Stimulated activated CD4-positive, alpha-beta T cell treated with anti-CD3 and anti-CD28 coated beads, Interleukin-4, amount 100 ng/mL, for 1 hour (primary cell): ENCODE measurements around the gene PTPRD.
"Not testable (repeated sequence)": the region's sequence is repeated elsewhere in the genome, so short reads cannot be mapped to it uniquely, and the experiment has no call there.

ENCODE experiments used
- DNase-seq: peaks from one replicate; pipeline ENCODE4 v3.0.0-alpha.2; 2020

The PTPRD gene

DNA sequence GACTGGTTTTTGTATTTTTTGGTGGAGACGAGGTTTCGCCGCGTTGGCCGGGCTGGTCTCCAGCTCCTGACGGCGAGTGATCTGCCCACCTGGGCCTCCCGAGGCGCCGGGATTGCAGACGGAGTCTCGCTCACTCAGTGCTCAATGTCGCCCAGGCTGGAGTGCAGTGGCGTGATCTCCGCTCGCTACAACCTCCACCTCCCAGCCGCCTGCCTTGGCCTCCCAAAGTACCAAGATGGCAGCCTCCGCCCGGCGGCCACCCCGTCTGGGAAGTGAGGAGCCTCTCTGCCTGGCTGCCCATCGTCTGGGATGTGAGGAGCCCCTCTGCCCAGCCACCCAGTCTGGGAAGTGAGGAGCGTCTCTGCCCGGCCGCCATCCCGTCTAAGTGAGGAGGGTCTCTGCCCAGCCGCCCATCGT is 163.6 kb downstream of the PTPRD start:
- not testable (repeated sequence) for DNase-seq

DNA sequence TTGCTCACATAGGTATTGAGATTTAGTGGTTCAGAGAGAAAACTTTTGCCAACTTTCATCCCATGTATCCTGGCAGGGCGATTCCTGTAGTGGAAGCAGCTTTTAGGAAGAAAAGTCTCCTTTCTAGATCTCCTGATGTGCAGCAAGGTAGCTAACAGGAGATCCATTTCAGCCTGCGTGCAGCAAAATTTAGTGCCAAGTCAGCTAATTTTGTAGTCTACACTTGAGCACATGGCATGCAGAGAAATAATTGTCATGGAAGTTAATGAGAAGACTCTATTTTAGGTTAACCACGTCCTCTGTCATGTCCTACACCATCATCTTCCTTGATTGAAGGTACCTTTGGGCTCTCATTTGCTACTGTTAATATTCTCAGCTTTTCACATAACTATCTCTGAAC is 165.8 kb downstream of the PTPRD start:
- no peak for DNase-seq

DNA sequence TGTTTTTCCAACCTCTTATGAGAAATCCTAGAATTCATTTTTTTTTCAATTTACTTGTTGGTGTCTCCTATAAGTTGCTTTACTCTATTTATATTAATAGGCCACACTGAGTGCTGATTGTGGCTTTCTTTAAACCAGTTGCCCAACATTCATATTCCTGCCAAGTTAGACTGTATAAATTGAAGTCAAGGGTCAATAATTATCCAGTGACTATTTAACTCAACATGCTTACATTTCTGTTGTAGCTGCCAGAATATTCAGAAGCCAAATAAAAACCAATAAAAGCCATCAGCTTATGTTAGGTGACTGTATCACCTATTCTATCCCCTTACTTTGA is 169.0 kb downstream of the PTPRD start:
- no peak for DNase-seq

GRCh38 chr9:10443181-10443867 is 169.5 kb downstream of the PTPRD start:
- no peak for DNase-seq

- DNase-seq = no peak
Observed at GRCh38 chr9:10438955-10439354, 173.8 kb downstream of the PTPRD start.

DNA sequence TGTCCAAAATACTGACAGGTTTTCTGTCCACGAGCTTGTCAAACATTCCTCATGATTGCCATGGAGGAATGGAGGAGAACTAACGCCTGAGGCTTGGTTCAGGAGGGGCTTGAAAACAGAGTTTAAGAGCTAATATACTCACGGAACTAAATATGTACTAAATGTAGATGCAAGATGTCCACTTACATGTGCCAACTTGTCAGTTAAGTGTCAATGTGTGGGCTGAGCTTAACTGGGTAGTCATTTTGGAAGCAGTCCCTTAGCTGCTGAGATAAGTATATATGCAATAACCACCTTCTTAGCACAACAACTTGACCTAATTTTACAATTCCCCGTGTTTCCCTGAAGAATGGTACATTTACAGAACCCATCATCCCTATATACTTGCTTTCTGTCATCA is 176.0 kb downstream of the PTPRD start:
- no peak for DNase-seq

DNA sequence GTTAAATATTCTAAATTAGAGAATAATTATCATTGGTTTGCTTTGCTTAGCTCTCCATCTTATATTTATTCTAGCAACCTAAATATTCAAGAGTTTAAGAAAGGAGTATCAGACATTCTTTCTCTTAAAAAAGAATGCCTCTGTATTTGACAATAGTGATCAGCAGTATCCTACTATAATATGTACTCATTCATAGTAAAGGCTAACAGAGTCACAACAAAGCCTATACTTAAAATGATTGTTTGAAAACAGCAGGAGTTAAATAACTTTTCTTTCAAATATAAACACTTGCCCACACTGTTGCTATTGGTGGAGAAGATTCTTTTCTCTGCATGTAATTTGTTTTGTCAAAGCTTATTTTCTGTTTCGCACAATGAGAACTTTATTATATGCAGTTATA is 178.4 kb downstream of the PTPRD start:
- no peak for DNase-seq

DNA sequence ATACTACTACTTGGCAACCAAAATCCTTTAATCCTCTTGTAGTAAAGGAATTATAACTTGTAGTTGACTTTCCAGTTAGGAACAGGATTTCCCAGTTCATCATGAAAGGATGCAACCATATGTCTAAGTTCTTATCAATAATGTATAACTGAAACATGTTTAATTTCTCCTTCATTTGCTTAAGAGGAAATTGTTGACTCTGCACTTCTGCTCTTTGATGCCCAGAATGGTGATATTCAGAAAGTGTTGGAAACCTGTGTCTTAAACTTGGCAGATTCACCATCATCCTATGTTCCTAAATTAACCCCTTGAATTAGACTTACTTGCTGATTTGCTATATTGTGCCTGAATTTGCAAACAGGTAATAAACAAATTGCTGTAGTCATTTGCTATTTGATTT is 201.5 kb downstream of the PTPRD start:
- DNase-seq = no peak

- DNase-seq = no peak
Observed at GRCh38 chr9:10403283-10403682, 209.5 kb downstream of the PTPRD start.

DNA sequence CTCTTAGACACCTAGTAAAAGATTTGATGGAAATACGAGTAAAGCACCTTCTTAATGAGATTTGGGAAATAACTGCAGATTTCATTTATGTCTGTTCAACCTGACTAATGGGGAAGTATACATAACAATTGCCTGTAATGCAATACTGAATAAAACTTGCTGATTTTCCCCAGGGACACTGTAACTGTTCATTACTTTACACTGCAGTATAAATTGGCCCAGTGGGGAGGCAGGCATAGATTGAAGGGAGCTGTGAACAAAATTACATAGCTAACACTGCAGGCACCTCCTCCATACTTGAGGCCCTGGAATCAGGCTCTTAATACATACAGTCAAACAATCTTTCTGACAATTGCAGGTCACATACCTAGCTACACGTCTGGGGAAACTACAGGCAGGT is 216.2 kb downstream of the PTPRD start:
- DNase-seq = no peak

- no peak for DNase-seq
Observed at GRCh38 chr9:10387282-10387681, 225.5 kb downstream of the PTPRD start.

- no peak for DNase-seq
Observed at GRCh38 chr9:10371824-10372223, 241.0 kb downstream of the PTPRD start.

GRCh38 chr9:10366171-10366779 is 246.5 kb downstream of the PTPRD start:
- DNase-seq = no peak

DNA sequence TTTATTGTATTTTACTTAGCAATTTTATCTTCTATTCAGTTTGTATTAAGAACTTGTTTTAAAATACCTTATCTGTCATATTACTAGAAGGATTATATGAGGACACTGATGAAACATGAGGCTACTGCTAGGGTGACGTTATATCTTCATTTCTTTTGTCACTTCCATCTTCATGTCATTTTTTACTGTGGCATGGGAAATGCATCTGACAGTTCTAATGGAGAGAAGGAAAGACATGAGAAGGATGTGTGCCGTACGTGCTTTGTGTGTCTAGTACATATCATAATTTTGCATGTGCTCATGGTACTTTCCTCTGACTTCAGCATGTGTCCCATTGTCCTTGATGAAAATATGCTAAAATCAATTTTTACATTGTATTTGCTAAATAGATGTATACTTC is 258.2 kb downstream of the PTPRD start:
- DNase-seq = no peak

GRCh38 chr9:10345621-10346020 is 267.2 kb downstream of the PTPRD start:
- DNase-seq = not testable (repeated sequence)

DNA sequence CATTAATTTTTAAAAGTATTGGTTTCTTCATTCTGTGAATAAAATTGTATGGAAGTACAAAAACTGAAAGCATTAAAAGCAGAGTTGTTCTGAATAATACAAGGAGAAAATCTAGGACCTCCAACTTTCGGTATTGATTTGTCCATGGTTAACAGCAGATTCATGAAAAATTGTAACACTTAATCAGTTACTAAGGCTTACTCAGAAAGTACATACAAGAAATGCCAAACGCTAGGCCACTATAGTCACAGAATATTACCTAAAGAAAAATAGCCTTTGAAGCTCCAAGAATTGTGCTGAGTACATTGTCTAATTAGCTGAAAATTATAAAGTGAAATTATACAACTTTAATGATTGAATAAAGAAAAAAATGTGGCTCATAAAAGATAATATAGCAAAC is 271.7 kb downstream of the PTPRD start:
- no peak for DNase-seq

- no peak for DNase-seq
Observed at GRCh38 chr9:10339152-10339551, 273.6 kb downstream of the PTPRD start.

DNA sequence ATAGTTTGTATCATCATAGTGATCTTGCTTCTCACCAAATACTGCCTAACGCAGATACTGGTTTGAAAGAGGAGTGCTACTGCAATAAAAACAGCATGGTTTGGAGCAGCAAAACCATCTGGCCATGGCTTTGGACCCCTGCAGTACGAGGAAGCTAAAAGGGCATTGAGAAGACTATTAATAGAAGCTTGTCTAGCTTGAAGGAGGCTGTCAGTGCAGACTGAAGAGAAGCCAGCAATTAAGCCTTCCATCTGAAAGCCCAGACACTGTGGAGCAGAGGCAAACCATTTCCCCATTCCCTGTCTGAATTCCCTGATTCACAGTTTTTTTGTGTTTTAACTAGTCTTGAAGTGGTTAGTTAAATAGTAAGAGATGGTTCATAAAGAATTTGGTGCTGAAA is 281.6 kb downstream of the PTPRD start:
- no peak for DNase-seq

DNA sequence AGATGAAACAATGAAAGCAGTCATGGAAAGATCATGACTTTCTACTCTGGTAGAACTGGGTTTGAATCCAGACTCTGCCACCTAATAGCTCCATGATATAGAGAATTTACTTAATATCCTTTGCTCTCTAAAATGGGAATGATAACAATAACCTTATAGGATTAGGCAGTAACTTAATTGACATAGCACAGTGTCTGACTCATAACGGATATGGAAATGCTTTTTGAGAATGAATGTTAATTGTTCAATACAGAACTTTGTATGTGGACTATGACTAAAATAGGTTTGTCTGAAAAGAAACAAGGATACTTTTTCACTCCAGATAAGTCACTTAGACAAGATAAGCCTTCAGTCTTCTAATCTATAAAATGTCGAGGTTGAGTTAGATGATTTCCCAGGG is 330.7 kb downstream of the PTPRD start:
- no peak for DNase-seq

DNA sequence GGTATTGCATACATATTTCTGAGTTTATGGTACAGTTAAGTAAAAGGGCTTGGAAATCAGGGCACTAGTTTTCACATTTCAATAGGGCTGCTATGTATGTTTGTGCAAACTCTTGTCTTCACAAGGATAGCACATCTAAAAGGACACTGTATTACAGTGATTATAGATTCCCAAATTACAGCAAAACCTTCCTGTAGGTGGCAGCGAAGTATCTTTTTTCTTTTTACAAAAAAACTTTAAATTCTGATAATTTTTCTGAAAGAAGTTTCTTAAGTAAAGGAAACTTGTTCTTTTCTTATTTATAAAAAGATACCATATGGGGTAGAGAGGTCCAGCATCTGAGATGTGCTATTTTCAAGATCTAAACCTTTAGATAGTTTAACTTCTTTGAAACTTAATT is 337.8 kb downstream of the PTPRD start:
- DNase-seq = no peak

GRCh38 chr9:10274175-10274574 is 338.6 kb downstream of the PTPRD start:
- DNase-seq = no peak

DNA sequence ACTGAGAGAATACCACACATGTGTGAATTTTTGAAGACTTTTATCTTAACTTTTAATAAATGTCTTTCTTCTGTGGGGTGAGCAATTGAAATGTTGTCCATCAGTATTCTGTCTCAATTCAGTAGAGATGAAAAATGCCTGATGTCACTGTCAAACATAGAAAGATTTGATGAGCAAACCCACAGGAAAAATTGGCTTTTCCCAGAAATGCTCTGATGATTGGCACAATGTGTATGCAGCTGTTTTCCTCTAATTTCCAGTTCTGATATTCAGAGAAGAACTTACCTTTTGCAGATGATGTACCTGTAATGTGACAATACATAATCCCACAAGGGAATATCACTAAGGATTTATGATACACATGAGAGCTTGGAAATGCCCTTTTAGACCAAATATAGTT is 340.0 kb downstream of the PTPRD start:
- DNase-seq = no peak

DNA sequence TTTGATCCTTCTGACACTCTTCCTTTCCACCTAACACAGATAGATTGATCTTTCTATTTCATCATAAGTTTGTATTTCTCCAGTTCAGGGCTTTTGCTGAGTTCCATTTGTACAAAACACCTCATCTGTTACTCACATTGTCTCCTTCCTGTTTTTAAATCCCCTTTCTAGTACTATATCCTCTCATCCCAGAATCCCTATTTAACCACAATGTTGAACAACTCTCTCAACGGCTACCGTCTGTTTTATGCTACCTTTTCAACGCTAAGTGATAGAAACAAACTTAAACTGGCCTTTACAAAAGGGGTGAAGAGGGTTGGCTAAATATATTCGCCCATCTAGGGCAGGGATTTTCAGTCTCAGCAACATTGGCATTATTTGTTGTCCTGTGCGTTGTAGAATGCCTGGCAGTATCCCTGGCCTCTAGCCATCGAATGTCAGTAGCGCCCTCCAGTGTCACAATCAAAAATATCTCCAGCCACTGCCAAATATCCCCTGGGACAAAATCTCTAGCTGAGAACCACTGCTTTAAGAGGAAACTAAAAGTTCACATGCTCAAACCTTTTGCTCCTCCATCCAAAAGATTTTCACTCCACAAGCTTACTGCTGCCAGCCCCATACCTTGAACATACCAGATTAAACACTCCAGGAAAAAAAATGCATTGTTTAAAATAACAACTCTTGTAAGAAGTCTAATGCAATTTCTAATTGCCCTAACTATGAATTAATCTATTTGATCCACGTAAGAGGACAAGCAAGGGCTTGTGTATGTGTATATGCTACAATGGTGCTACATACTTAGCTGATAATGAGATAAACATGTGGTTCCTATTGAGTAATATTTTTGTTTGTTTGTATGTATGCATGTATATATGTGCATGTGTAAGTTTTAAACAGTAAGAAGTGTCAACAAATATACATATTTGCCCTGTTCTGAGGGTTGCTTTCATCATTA is 344.0 kb downstream of the PTPRD start:
- no peak for DNase-seq

DNA sequence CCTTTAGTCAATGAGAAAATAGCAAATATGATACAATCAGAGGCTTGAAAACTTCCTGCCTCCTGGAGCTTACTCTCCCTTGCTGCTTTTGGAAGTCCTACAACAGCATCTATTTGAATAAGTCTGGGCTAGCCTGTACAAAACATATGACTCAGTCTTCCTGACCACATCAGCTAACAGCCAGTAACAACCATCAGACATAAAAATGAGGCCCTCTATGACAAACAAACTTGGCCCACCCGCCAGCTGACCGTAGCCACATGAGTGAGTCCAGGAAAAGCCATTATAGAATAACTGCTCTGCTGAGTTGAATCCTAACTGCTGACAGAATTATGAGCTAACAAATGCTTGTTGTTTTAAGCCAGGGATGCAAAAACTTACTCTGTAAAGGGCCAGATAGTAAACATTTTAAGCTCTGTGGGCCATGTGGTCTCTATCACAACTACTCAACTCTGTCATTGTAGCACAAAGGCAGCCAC is 347.6 kb downstream of the PTPRD start:
- no peak for DNase-seq
